Measurements from ENCODE around the gene HOXD13.
A peak's percentile ranks its signal among the peaks of the same experiment; 100 is the strongest.

The HOXD13 gene

GRCh38 chr2:176092270-176093144, at the start of gene HOXD13:
Gene HOXD13, plus strand, starts transcription at chr2:176092721. Its CDS starts 170 bp downstream, at chr2:176092891.
- peak; percentile 16 for DNase-seq

- peak; percentile 74 for DNase-seq
Measured at GRCh38 chr2:176056406-176056805, 36.1 kb upstream of the HOXD13 start.

- DNase-seq, result no peak
Measured at GRCh38 chr2:176063958-176064357, 28.6 kb upstream of the HOXD13 start.

GRCh38 chr2:176066645-176067588, 25.6 kb upstream of the HOXD13 start:
- no peak for DNase-seq

GRCh38 chr2:176067589-176068418, 24.7 kb upstream of the HOXD13 start:
- DNase-seq, result no peak

- DNase-seq, result no peak
Measured at GRCh38 chr2:176068419-176068832, 24.1 kb upstream of the HOXD13 start.

GRCh38 chr2:176071330-176072291, 20.9 kb upstream of the HOXD13 start:
- DNase-seq, result no peak

GRCh38 chr2:176072292-176072669, 20.2 kb upstream of the HOXD13 start:
- no peak for DNase-seq

- DNase-seq, result no peak
Measured at GRCh38 chr2:176072951-176073904, 19.3 kb upstream of the HOXD13 start.

GRCh38 chr2:176074919-176075425, 17.5 kb upstream of the HOXD13 start:
- no peak for DNase-seq

GRCh38 chr2:176075481-176075880, 17.0 kb upstream of the HOXD13 start:
- no peak for DNase-seq

- DNase-seq, result no peak
Measured at GRCh38 chr2:176076063-176076462, 16.5 kb upstream of the HOXD13 start.

- no peak for DNase-seq
Measured at GRCh38 chr2:176076796-176077195, 15.7 kb upstream of the HOXD13 start.

GRCh38 chr2:176078541-176079284, 13.8 kb upstream of the HOXD13 start:
- DNase-seq, result no peak

- no peak for DNase-seq
Measured at GRCh38 chr2:176079285-176079830, 13.2 kb upstream of the HOXD13 start.

GRCh38 chr2:176079831-176080539, 12.5 kb upstream of the HOXD13 start:
- DNase-seq, result no peak

- DNase-seq, result no peak
Measured at GRCh38 chr2:176080540-176081375, 11.8 kb upstream of the HOXD13 start.

Data from NCI-H1436 (cell line).